T-helper 2 cell treated with Interferon-gamma antibody and Interleukin-4, amounts not matched to agents 5 μg/mL and 100 μg/mL, for 36 hours (primary cell): ENCODE measurements around the gene SRPK2.

Source experiments
- DNase-seq: peaks from one replicate; pipeline ENCODE4 v3.0.0; 2021; ENCODE audit warnings: low spot score
- H3K27ac Mint-ChIP-seq: one replicate; pipeline ENCODE4 v1.8.0; 2021; ENCODE audit warnings: mild to moderate bottlenecking, mixed read lengths
- H3K27me3 Mint-ChIP-seq: one replicate; pipeline ENCODE4 v1.8.0; 2021; ENCODE audit warnings: low read depth, mixed read lengths
- H3K36me3 Mint-ChIP-seq: one replicate; pipeline ENCODE4 v1.8.0; 2021; ENCODE audit warnings: low read depth, mixed read lengths
- H3K4me1 Mint-ChIP-seq: one replicate; pipeline ENCODE4 v1.8.0; 2021; ENCODE audit warnings: low read depth, mixed read lengths
- H3K4me3 Mint-ChIP-seq: one replicate; pipeline ENCODE4 v1.8.0; 2022; ENCODE audit warnings: mild to moderate bottlenecking, moderate library complexity, mixed read lengths
- H3K9me3 Mint-ChIP-seq: one replicate; pipeline ENCODE4 v1.8.0; 2021; ENCODE audit warnings: mixed read lengths

Gene SRPK2

GRCh38 chr7:105178177-105178576 lies 210.5 kb downstream of the SRPK2 start:
- Mint-ChIP-seq H3K36me3 (peaks cover 3% of the 10 kb centered on the region), H3K4me3 (no peak overlapping the region), H3K9me3 (peaks cover 6% of the 10 kb centered on the region), H3K27me3 (no peaks in the 10 kb centered on the region), H3K4me1 (no peaks in the 10 kb centered on the region), H3K27ac (no peak overlapping the region)
- no peak for DNase-seq

DNA sequence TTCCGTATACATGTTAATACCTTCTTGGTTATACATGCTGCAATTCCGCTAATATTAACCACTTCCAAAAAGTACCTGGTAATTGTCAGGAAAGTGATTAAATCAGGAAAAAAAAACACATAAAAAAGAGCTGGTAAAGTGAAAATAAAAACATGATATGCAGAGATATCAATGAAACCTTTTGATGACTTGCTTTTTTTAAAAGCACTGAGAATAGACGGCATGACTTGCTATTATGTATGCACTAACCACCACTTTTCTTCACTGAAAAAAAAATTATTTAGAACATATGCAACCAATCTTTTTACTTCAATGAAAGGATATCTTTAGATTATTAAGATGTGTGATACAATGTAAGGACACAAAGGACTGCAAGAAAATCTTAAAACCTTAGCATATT lies 211.7 kb downstream of the SRPK2 start:
- DNase-seq: no peak
- no peak overlapping the region for H3K4me3 Mint-ChIP-seq
- H3K4me1 Mint-ChIP-seq: no peaks in the 10 kb centered on the region
- H3K27me3 Mint-ChIP-seq: no peaks in the 10 kb centered on the region
- no peak overlapping the region for H3K27ac Mint-ChIP-seq
- peaks cover 3% of the 10 kb centered on the region for H3K36me3 Mint-ChIP-seq
- H3K9me3 Mint-ChIP-seq: peaks cover 6% of the 10 kb centered on the region

DNA sequence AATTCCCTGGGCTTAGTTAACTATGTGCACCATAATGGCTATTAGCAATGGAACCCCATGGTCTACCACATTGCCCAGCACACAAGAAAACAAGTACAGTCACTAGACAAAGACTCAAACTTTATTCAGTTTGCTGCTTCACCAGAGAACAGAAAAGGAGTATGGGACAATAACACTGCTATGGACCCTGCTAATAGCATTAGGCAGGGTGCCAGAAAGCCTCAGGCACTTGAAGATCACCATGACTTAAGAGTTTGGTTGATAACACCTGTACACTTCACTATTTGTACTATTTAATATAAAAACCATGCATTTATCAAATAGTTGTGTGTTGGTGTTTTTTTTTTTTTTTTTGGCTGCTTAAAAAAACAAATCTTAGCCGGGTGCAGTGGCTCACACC lies 215.1 kb downstream of the SRPK2 start:
- Mint-ChIP-seq H3K36me3 (peaks cover 3% of the 10 kb centered on the region), H3K4me1 (no peaks in the 10 kb centered on the region), H3K27ac (no peak overlapping the region), H3K27me3 (no peaks in the 10 kb centered on the region), H3K4me3 (no peak overlapping the region), H3K9me3 (no peaks in the 10 kb centered on the region)
- DNase-seq: no peak

- no peaks in the 10 kb centered on the region for H3K9me3 Mint-ChIP-seq
- H3K36me3 Mint-ChIP-seq: peaks cover 44% of the 10 kb centered on the region
- H3K4me3 Mint-ChIP-seq: no peak overlapping the region
- no peak for DNase-seq
- H3K27ac Mint-ChIP-seq: no peak overlapping the region
- H3K4me1 Mint-ChIP-seq: no peaks in the 10 kb centered on the region
- no peaks in the 10 kb centered on the region for H3K27me3 Mint-ChIP-seq
These were observed 224.0 kb downstream of the SRPK2 start for GRCh38 chr7:105164751-105165150.

DNA sequence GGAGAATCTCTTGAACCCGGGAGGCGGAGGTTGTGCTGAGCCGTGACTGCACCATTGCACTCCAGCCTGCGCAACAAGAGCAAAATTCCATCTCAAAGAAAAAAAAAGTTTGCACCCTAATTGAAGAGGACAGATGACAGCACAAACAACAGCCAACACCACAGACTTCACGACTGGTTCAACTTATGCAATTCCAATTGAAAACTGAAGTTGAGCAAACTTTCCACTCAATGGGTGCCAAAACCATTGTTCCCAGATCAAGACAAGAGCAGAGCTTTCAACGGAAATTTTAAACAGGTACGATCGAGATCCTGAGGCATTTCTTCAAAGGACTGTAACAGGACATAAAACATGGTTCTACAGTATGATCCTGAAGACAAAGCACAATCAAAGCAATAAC lies 225.0 kb downstream of the SRPK2 start:
- H3K9me3 Mint-ChIP-seq: no peaks in the 10 kb centered on the region
- no peak overlapping the region for H3K27ac Mint-ChIP-seq
- no peak for DNase-seq
- H3K4me1 Mint-ChIP-seq: no peaks in the 10 kb centered on the region
- H3K36me3 Mint-ChIP-seq: peaks cover 47% of the 10 kb centered on the region
- H3K4me3 Mint-ChIP-seq: no peak overlapping the region
- no peaks in the 10 kb centered on the region for H3K27me3 Mint-ChIP-seq

DNA sequence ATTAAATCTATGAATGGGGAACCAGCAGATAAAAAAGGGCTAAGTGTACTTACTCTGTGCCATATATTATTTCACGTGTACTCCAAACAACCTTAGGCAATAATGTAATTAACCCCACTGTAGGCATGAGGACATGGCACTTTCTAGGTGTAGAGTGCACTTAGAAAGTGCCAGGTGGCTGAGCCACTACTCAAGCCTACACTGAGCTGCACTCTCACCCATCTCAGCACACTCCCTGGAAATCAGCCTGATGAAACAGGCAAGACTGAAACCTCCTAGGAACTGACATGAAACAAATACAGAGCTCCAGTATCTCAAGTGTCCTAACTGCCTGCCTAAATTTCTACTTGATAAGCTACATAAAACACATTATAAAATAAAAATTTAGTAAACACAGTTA lies 227.4 kb downstream of the SRPK2 start:
- Mint-ChIP-seq H3K36me3 (peaks cover 32% of the 10 kb centered on the region), H3K27me3 (no peaks in the 10 kb centered on the region), H3K4me3 (no peak overlapping the region), H3K27ac (no peak overlapping the region), H3K4me1 (no peaks in the 10 kb centered on the region), H3K9me3 (no peaks in the 10 kb centered on the region)
- DNase-seq: no peak

GRCh38 chr7:105157278-105157677 lies 231.4 kb downstream of the SRPK2 start:
- no peak for DNase-seq
- no peak overlapping the region for H3K27ac Mint-ChIP-seq
- no peaks in the 10 kb centered on the region for H3K4me1 Mint-ChIP-seq
- H3K4me3 Mint-ChIP-seq: no peak overlapping the region
- peaks cover 11% of the 10 kb centered on the region for H3K36me3 Mint-ChIP-seq
- no peaks in the 10 kb centered on the region for H3K9me3 Mint-ChIP-seq
- H3K27me3 Mint-ChIP-seq: no peaks in the 10 kb centered on the region

- no peak overlapping the region for H3K27ac Mint-ChIP-seq
- no peak for DNase-seq
- no peak overlapping the region for H3K4me3 Mint-ChIP-seq
- no peaks in the 10 kb centered on the region for H3K4me1 Mint-ChIP-seq
- H3K36me3 Mint-ChIP-seq: peaks cover 11% of the 10 kb centered on the region
- H3K27me3 Mint-ChIP-seq: no peaks in the 10 kb centered on the region
- no peaks in the 10 kb centered on the region for H3K9me3 Mint-ChIP-seq
These were observed 232.0 kb downstream of the SRPK2 start for GRCh38 chr7:105156731-105157130.

DNA sequence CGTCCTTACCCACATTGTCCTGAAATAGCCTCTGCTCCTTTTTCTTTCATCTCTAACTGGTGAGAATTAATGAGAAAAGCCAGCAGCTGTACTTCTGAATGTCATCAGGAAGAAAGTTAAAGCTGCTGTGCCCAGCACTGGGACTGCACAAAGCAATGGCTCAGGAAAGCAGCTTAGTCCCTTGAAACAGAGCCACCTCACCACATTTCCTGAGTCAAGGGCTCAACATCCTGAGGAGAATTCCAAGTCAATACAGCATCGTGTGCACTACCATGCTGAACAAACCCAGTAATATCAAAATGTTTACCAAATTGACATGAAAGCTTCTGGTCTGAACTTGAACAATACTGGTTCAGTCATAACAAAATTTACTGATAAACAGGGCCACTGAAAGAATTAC lies 234.6 kb downstream of the SRPK2 start:
- Mint-ChIP-seq H3K27ac (no peak overlapping the region), H3K36me3 (peaks cover 6% of the 10 kb centered on the region), H3K9me3 (no peaks in the 10 kb centered on the region), H3K27me3 (no peaks in the 10 kb centered on the region), H3K4me3 (no peak overlapping the region), H3K4me1 (peaks cover 6% of the 10 kb centered on the region)
- no peak for DNase-seq

DNA sequence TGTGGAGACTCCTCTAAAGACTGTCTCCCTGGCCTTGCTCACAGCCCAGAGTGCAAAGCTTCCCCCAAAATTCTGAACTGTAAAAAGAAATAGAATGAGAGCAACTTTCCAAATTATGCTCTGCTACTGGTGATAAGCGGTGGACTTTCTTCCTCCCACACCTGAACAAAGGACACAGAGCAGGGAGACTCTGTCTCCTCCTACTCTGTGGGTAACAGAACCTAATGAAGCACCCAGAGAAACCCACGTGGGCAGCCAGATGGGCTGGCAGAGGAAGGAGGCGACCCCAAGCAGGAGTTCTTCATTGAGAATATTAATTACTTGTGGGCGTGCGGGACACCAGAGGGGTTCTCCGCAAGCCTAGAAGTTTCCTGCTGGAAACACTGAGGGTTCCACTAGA lies 235.2 kb downstream of the SRPK2 start:
- Mint-ChIP-seq H3K36me3 (peaks cover 4% of the 10 kb centered on the region), H3K27me3 (no peaks in the 10 kb centered on the region), H3K27ac (no peak overlapping the region), H3K4me1 (peaks cover 6% of the 10 kb centered on the region), H3K9me3 (no peaks in the 10 kb centered on the region), H3K4me3 (no peak overlapping the region)
- DNase-seq: no peak

DNA sequence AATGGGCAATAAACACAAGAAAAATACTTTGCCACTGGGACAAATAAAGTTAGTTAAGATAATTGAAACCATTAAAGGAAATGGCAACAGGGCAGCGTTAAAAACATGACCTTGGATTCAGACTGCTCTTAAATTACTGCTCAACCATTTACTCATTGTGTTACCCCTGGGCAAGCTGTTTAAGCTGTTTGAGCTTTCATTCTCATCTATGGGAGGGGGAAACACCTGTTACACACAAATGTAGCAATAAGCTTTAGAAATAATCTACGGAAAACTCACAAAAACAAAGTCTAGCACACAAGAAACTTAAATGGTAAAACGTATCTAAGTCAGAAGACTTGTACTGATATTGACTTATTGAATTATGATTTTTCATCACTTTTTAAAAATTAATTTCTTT lies 237.6 kb downstream of the SRPK2 start:
- Mint-ChIP-seq H3K27ac (no peak overlapping the region), H3K4me3 (no peak overlapping the region), H3K36me3 (peaks cover 6% of the 10 kb centered on the region), H3K27me3 (no peaks in the 10 kb centered on the region), H3K9me3 (no peaks in the 10 kb centered on the region), H3K4me1 (peaks cover 6% of the 10 kb centered on the region)
- no peak for DNase-seq

GRCh38 chr7:105149827-105150226 lies 238.9 kb downstream of the SRPK2 start:
- Mint-ChIP-seq H3K4me3 (no peak overlapping the region), H3K4me1 (peaks cover 6% of the 10 kb centered on the region), H3K9me3 (no peaks in the 10 kb centered on the region), H3K27me3 (no peaks in the 10 kb centered on the region), H3K27ac (no peak overlapping the region), H3K36me3 (peaks cover 9% of the 10 kb centered on the region)
- DNase-seq: no peak

- H3K36me3 Mint-ChIP-seq: peaks cover 29% of the 10 kb centered on the region
- no peaks in the 10 kb centered on the region for H3K9me3 Mint-ChIP-seq
- no peak overlapping the region for H3K4me3 Mint-ChIP-seq
- peaks cover 3% of the 10 kb centered on the region for H3K4me1 Mint-ChIP-seq
- no peak for DNase-seq
- no peaks in the 10 kb centered on the region for H3K27me3 Mint-ChIP-seq
- no peak overlapping the region for H3K27ac Mint-ChIP-seq
These were observed 247.7 kb downstream of the SRPK2 start for GRCh38 chr7:105141068-105141467.

GRCh38 chr7:105139381-105139780 lies 249.3 kb downstream of the SRPK2 start:
- H3K27ac Mint-ChIP-seq: no peak overlapping the region
- no peak overlapping the region for H3K4me3 Mint-ChIP-seq
- H3K4me1 Mint-ChIP-seq: peaks cover 3% of the 10 kb centered on the region
- DNase-seq: no peak
- H3K36me3 Mint-ChIP-seq: peaks cover 24% of the 10 kb centered on the region
- H3K27me3 Mint-ChIP-seq: no peaks in the 10 kb centered on the region
- H3K9me3 Mint-ChIP-seq: no peaks in the 10 kb centered on the region

DNA sequence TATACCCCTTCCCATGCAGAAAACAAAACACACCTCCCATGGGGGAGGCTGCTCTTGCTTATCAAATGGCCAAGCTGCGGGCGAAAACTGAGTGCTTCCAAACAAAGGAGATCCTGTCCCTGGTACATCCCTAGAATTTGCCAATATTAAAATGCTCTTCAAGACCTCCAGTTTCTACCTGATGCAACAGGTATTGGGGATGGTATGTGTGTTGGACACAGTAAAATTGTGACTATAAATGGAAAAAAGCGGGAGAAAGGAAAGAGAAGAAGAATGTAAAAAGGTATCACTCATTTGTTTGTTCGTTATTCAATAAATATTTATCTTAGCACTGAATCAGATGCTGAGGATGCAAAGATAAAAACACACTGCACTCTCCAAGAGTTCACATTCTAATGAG lies 250.8 kb downstream of the SRPK2 start:
- Mint-ChIP-seq H3K27ac (no peak overlapping the region), H3K27me3 (no peaks in the 10 kb centered on the region), H3K36me3 (peaks cover 26% of the 10 kb centered on the region)

More for the DNA sequence above, 250.8 kb downstream of the SRPK2 start:
- DNase-seq: no peak
- peaks cover 3% of the 10 kb centered on the region for H3K4me1 Mint-ChIP-seq
- H3K9me3 Mint-ChIP-seq: no peaks in the 10 kb centered on the region
- no peak overlapping the region for H3K4me3 Mint-ChIP-seq
